ENCODE results near the gene DNAJB8.

Gene DNAJB8

GRCh38 chr3:128442949-128443348 lies 23.7 kb downstream of the DNAJB8 start:
- Histone ChIP-seq H3K14ac (ENCODE audit: low read length in 2 of 2) (no peak overlapping the region), H4K8ac (ENCODE audit: low read length) (no peak overlapping the region), H3K27me3 (ENCODE audit: control insufficient read depth in 1 of 2, insufficient read depth in 1 of 2, low read length in 2 of 2) (peaks cover 77 to 81% of the 10 kb centered on the region in 2 experiments), H3K9ac (ENCODE audit: low read length) (no peak overlapping the region), H3K4me2 (ENCODE audit: low read length, poor library complexity, severe bottlenecking) (no peak overlapping the region), H3K79me1 (replicated peaks; ENCODE audit: low read length, poor library complexity, severe bottlenecking) (no peaks in the 10 kb centered on the region), H3K23ac (ENCODE audit: low read length in 2 of 2) (no peak overlapping the region), H3K4me1 (ENCODE audit: control insufficient read depth, insufficient read depth, low read depth, low read length) (peaks cover 5% of the 10 kb centered on the region), H2BK15ac (ENCODE audit: low read depth, poor library complexity, severe bottlenecking) (no peak overlapping the region), H3K4me3 (ENCODE audit: insufficient read depth in 1 of 2, low read depth in 1 of 2, low read length in 2 of 2) (no peak overlapping the region), H3K18ac (ENCODE audit: low read depth in 1 of 2, low read length in 2 of 2) (no peak overlapping the region), H2BK5ac (ENCODE audit: low read depth, low read length, poor library complexity, severe bottlenecking) (no peak overlapping the region), H3K36me3 (ENCODE audit: control insufficient read depth in 1 of 2, insufficient read depth in 2 of 2, low read depth in 1 of 2, low read length in 2 of 2) (no peaks in the 10 kb centered on the region), H4K91ac (ENCODE audit: low read length) (no peak overlapping the region), H2BK12ac (ENCODE audit: low read length in 2 of 2) (no peak overlapping the region), H3K4ac (ENCODE audit: low read depth in 1 of 2, low read length in 2 of 2) (no peak overlapping the region), H3K9me3 (ENCODE audit: control insufficient read depth, low read length) (no peaks in the 10 kb centered on the region), H3K27ac (ENCODE audit: low read length, poor library complexity, severe bottlenecking) (no peak overlapping the region), H2AK5ac (ENCODE audit: low read length, severe bottlenecking) (no peak overlapping the region), H2AFZ (ENCODE audit: low read depth, low read length) (no peak overlapping the region), H2BK120ac (ENCODE audit: low read depth, low read length) (no peak overlapping the region)
- DNase-seq = no peak
- 90% methylated on average over 6 of the region's 6 CpGs for WGBS

DNA sequence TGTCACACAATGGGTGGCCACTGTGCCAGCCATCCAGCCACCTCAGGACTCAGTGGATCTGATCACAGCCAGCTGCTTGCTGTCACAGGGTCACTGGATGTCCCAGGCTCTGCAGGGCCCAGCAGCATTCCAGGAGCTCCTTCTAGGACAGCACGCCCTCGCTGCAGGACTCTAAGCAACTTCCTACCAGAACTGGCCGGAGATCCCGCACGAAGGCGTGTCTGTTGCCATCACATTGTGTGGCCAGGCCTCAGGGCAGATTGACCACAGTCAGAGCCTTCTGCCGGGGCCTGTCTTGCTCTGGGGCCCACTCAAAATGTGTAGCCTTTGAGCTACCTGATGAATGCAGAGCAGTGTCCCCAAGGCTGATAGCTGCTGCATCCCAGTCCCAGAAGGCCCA lies 24.6 kb downstream of the DNAJB8 start:
- no peak overlapping the region for H2BK12ac ChIP-seq (ENCODE audit: low read length in 2 of 2)

DNA sequence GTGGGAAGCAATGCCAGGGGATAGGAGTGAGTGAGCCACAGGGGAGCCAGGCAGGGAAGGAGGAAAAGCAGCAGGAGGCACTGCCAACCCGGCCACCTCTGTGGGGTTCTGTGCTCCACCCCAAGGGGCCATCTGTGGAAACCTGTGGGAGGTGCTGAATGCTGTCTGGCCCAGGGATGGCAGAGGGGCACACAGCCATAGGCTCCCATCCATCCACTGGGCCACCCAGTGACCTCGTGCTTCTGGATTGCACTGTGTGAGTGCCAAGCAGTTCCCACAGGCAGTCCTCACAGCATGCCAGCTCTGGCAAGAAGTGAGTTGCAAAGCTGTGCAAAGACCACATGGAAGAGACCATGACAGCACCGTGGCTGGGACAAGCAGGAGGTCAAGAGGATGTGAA lies 27.5 kb downstream of the DNAJB8 start:
- H2BK5ac ChIP-seq (ENCODE audit: low read depth, low read length, poor library complexity, severe bottlenecking) = no peak overlapping the region
- H2AK5ac ChIP-seq (ENCODE audit: low read length, severe bottlenecking) = no peak overlapping the region
- WGBS = 56% methylated on average over 3 of the region's 3 CpGs

More for the DNA sequence above, 24.6 kb downstream of the DNAJB8 start:
- Histone ChIP-seq H2AFZ (ENCODE audit: low read depth, low read length) (no peak overlapping the region), H3K79me1 (replicated peaks; ENCODE audit: low read length, poor library complexity, severe bottlenecking) (no peaks in the 10 kb centered on the region), H3K18ac (ENCODE audit: low read depth in 1 of 2, low read length in 2 of 2) (no peak overlapping the region), H2BK120ac (ENCODE audit: low read depth, low read length) (no peak overlapping the region), H4K91ac (ENCODE audit: low read length) (no peak overlapping the region), H3K9ac (ENCODE audit: low read length) (no peak overlapping the region), H3K9me3 (ENCODE audit: control insufficient read depth, low read length) (no peaks in the 10 kb centered on the region), H3K36me3 (ENCODE audit: control insufficient read depth in 1 of 2, insufficient read depth in 2 of 2, low read depth in 1 of 2, low read length in 2 of 2) (no peaks in the 10 kb centered on the region), H2BK5ac (ENCODE audit: low read depth, low read length, poor library complexity, severe bottlenecking) (no peak overlapping the region), H3K4me2 (ENCODE audit: low read length, poor library complexity, severe bottlenecking) (no peak overlapping the region), H2BK15ac (ENCODE audit: low read depth, poor library complexity, severe bottlenecking) (no peak overlapping the region), H3K27me3 (ENCODE audit: control insufficient read depth in 1 of 2, insufficient read depth in 1 of 2, low read length in 2 of 2) (peaks cover 72 to 75% of the 10 kb centered on the region in 2 experiments), H3K4me1 (ENCODE audit: control insufficient read depth, insufficient read depth, low read depth, low read length) (peaks cover 5% of the 10 kb centered on the region), H4K8ac (ENCODE audit: low read length) (no peak overlapping the region), H3K4ac (ENCODE audit: low read depth in 1 of 2, low read length in 2 of 2) (no peak overlapping the region), H3K4me3 (ENCODE audit: insufficient read depth in 1 of 2, low read depth in 1 of 2, low read length in 2 of 2) (no peak overlapping the region), H3K14ac (ENCODE audit: low read length in 2 of 2) (no peak overlapping the region), H2AK5ac (ENCODE audit: low read length, severe bottlenecking) (no peak overlapping the region), H3K27ac (ENCODE audit: low read length, poor library complexity, severe bottlenecking) (no peak overlapping the region), H3K23ac (ENCODE audit: low read length in 2 of 2) (no peak overlapping the region)
- no peak for DNase-seq
- WGBS = 76% methylated on average over 7 of the region's 7 CpGs

GRCh38 chr3:128438488-128439072 lies 28.1 kb downstream of the DNAJB8 start:
- Histone ChIP-seq H3K36me3 (ENCODE audit: control insufficient read depth in 1 of 2, insufficient read depth in 2 of 2, low read depth in 1 of 2, low read length in 2 of 2) (no peaks in the 10 kb centered on the region), H2BK120ac (ENCODE audit: low read depth, low read length) (no peak overlapping the region), H4K8ac (ENCODE audit: low read length) (no peak overlapping the region), H3K4me3 (ENCODE audit: insufficient read depth in 1 of 2, low read depth in 1 of 2, low read length in 2 of 2) (no peak overlapping the region), H3K4me1 (ENCODE audit: control insufficient read depth, insufficient read depth, low read depth, low read length) (peaks cover 5% of the 10 kb centered on the region), H2BK12ac (ENCODE audit: low read length in 2 of 2) (no peak overlapping the region), H3K9ac (ENCODE audit: low read length) (no peak overlapping the region), H3K4me2 (ENCODE audit: low read length, poor library complexity, severe bottlenecking) (no peak overlapping the region), H3K27me3 (ENCODE audit: control insufficient read depth in 1 of 2, insufficient read depth in 1 of 2, low read length in 2 of 2) (peaks cover 84 to 85% of the 10 kb centered on the region in 2 experiments), H3K4ac (ENCODE audit: low read depth in 1 of 2, low read length in 2 of 2) (no peak overlapping the region), H2BK15ac (ENCODE audit: low read depth, poor library complexity, severe bottlenecking) (no peak overlapping the region), H2AK5ac (ENCODE audit: low read length, severe bottlenecking) (no peak overlapping the region), H3K23ac (ENCODE audit: low read length in 2 of 2) (no peak overlapping the region), H4K91ac (ENCODE audit: low read length) (no peak overlapping the region), H3K27ac (ENCODE audit: low read length, poor library complexity, severe bottlenecking) (no peak overlapping the region), H3K79me1 (replicated peaks; ENCODE audit: low read length, poor library complexity, severe bottlenecking) (no peaks in the 10 kb centered on the region), H2AFZ (ENCODE audit: low read depth, low read length) (no peak overlapping the region), H3K18ac (ENCODE audit: low read depth in 1 of 2, low read length in 2 of 2) (no peak overlapping the region), H2BK5ac (ENCODE audit: low read depth, low read length, poor library complexity, severe bottlenecking) (no peak overlapping the region), H3K14ac (ENCODE audit: low read length in 2 of 2) (no peak overlapping the region), H3K9me3 (ENCODE audit: control insufficient read depth, low read length) (no peaks in the 10 kb centered on the region)
- WGBS = 49% methylated on average over 6 of the region's 6 CpGs
- no peak for DNase-seq

More for the DNA sequence above, 27.5 kb downstream of the DNAJB8 start:
- no peak overlapping the region for H3K18ac ChIP-seq (ENCODE audit: low read depth in 1 of 2, low read length in 2 of 2)
- H3K4ac ChIP-seq (ENCODE audit: low read depth in 1 of 2, low read length in 2 of 2) = no peak overlapping the region
- H2AFZ ChIP-seq (ENCODE audit: low read depth, low read length) = no peak overlapping the region
- H3K4me3 ChIP-seq (ENCODE audit: insufficient read depth in 1 of 2, low read depth in 1 of 2, low read length in 2 of 2) = no peak overlapping the region
- H3K27ac ChIP-seq (ENCODE audit: low read length, poor library complexity, severe bottlenecking) = no peak overlapping the region
- peaks cover 5% of the 10 kb centered on the region for H3K4me1 ChIP-seq (ENCODE audit: control insufficient read depth, insufficient read depth, low read depth, low read length)
- no peak for DNase-seq
- peaks cover 84 to 85% of the 10 kb centered on the region in 2 experiments for H3K27me3 ChIP-seq (ENCODE audit: control insufficient read depth in 1 of 2, insufficient read depth in 1 of 2, low read length in 2 of 2)
- no peaks in the 10 kb centered on the region for H3K9me3 ChIP-seq (ENCODE audit: control insufficient read depth, low read length)
- H3K36me3 ChIP-seq (ENCODE audit: control insufficient read depth in 1 of 2, insufficient read depth in 2 of 2, low read depth in 1 of 2, low read length in 2 of 2) = no peaks in the 10 kb centered on the region
- H4K8ac ChIP-seq (ENCODE audit: low read length) = no peak overlapping the region
- H2BK120ac ChIP-seq (ENCODE audit: low read depth, low read length) = no peak overlapping the region
- H2BK15ac ChIP-seq (ENCODE audit: low read depth, poor library complexity, severe bottlenecking) = no peak overlapping the region
- no peak overlapping the region for H3K9ac ChIP-seq (ENCODE audit: low read length)
- no peak overlapping the region for H4K91ac ChIP-seq (ENCODE audit: low read length)
- H3K23ac ChIP-seq (ENCODE audit: low read length in 2 of 2) = no peak overlapping the region
- H2BK12ac ChIP-seq (ENCODE audit: low read length in 2 of 2) = no peak overlapping the region
- no peaks in the 10 kb centered on the region for H3K79me1 ChIP-seq (replicated peaks; ENCODE audit: low read length, poor library complexity, severe bottlenecking)
- no peak overlapping the region for H3K14ac ChIP-seq (ENCODE audit: low read length in 2 of 2)
- H3K4me2 ChIP-seq (ENCODE audit: low read length, poor library complexity, severe bottlenecking) = no peak overlapping the region
